ENCODE results near the gene MYL1.

Gene MYL1

GRCh38 chr2:210267698-210268097, 47.3 kb downstream of the MYL1 start:
- no peak for DNase-seq (ENCODE audit: low read depth)

GRCh38 chr2:210264282-210264681, 50.7 kb downstream of the MYL1 start:
- DNase-seq (ENCODE audit: low read depth) = no peak

- DNase-seq (ENCODE audit: low read depth) = no peak
Measured at GRCh38 chr2:210263841-210264240, 51.1 kb downstream of the MYL1 start.

GRCh38 chr2:210262036-210262435, 52.9 kb downstream of the MYL1 start:
- DNase-seq (ENCODE audit: low read depth) = no peak

GRCh38 chr2:210259687-210260086, 55.3 kb downstream of the MYL1 start:
- no peak for DNase-seq (ENCODE audit: low read depth)

GRCh38 chr2:210252699-210253606, 62.0 kb downstream of the MYL1 start:
- no peak for DNase-seq (ENCODE audit: low read depth)

GRCh38 chr2:210250622-210251021, 64.4 kb downstream of the MYL1 start:
- no peak for DNase-seq (ENCODE audit: low read depth)

Data from non-pigmented ciliary epithelial cell (primary cell).